ENCODE results near the gene PTDSS2. TPM values are rescaled to one million over a fixed set of nuclear protein-coding genes. Genes with fewer than 3 reads are reported as not detected.

The PTDSS2 gene
- total and polyA plus RNA-seq, 2 of the 13 experiments (the other 11 are each of a cell fraction or from before 2014, with no cell fraction given), result 21.7 to 26.4 TPM

GRCh38 chr11:414318-414857 lies 35.7 kb upstream of the PTDSS2 start:
- Histone ChIP-seq H3K4me1 (ENCODE audit: insufficient read depth, low read length) (peaks cover 51% of the 10 kb centered on the region), H4K20me1 (ENCODE audit: insufficient read depth, low read length) (no peaks in the 10 kb centered on the region), H3K36me3 (replicated peaks in 1 of 2; ENCODE audit: control insufficient read depth in 1 of 2, insufficient read depth in 2 of 2, low read length in 2 of 2) (no peaks in the 10 kb centered on the region), H2AFZ (ENCODE audit: low read length) (no peak overlapping the region), H3K79me2 (ENCODE audit: insufficient read depth, low read length) (no peaks in the 10 kb centered on the region), H3K27ac (ENCODE audit: extremely low read length, insufficient read depth, low read length) (no peak overlapping the region), H3K27me3 (ENCODE audit: control insufficient read depth in 1 of 2, insufficient read depth in 2 of 2, low read length in 2 of 2) (peaks cover 2 to 10% of the 10 kb centered on the region in 2 experiments; a peak in 1 of 5 replicates), H3K4me3 (replicated peaks in 1 of 3; ENCODE audit: insufficient read depth in 1 of 3, low read depth in 2 of 3, low read length in 3 of 3) (peak overlapping the region in 2 of 3 experiments; percentile 42 to 67; a peak in 4 of 6 replicates), H3K9ac (ENCODE audit: insufficient read depth, low read depth, low read length) (no peak overlapping the region), H3K9me3 (ENCODE audit: low read length) (no peaks in the 10 kb centered on the region), H3K4me2 (ENCODE audit: low read depth, low read length) (peak overlapping the region; percentile 67)
- TF ChIP-seq RNF219 (CRISPR knock-in tag; IDR thresholded peaks at IDR 0.05) (no peak), ZNF687 (CRISPR knock-in tag; IDR thresholded peaks at IDR 0.05) (peak; percentile 29; the same call in 1 of the 2 replicates)
- intact Hi-C loops (cut with micrococcal nuclease; ENCODE audit: unreplicated experiment) (no loop called here), in situ Hi-C loops (cut with HindIII; ENCODE audit: extremely low pct_ligation_motif_present, low pct_unique_long_range_greater_than_20kb) (no loop called here)
- FAIRE-seq (no peak), ATAC-seq (peak; percentile 7), DNase-seq (ENCODE audit: low spot score) (no peak)
- 10% methylated on average over 9 of the region's 9 CpGs for WGBS (ENCODE audit: low lambda C conversion rate)
- ChIA-PET CTCF (ENCODE audit: low intra/inter-chr PET ratio, low total read pairs) (no interaction called here), POLR2A (interaction anchor here (0.7 to 2.8 kb wide), 5 partner anchors 27 to 179 kb away, joined by 3 to 8 read pairs (median 7); partner anchors contain the start of genes ANO9 and RNH1)
- BruUV-seq (replicated peaks), result no TSS peak
